GM19395 (cell line): ENCODE results near the gene WNT2.
"Not testable (repeated sequence)": the region's sequence is repeated elsewhere in the genome, so short reads cannot be mapped to it uniquely, and the experiment has no call there.

ENCODE experiments used
- ATAC-seq: cut with Tn5 transposase; IDR thresholded peaks from one replicate; pipeline ENCODE4 v1.9.1; 2021; ENCODE audit warnings: mild to moderate bottlenecking, moderate library complexity; ENCODE audit not compliant: unreplicated experiment

WNT2 gene

GRCh38 chr7:117312593-117313580, 10.0 kb downstream of the WNT2 start:
- no peak for ATAC-seq

DNA sequence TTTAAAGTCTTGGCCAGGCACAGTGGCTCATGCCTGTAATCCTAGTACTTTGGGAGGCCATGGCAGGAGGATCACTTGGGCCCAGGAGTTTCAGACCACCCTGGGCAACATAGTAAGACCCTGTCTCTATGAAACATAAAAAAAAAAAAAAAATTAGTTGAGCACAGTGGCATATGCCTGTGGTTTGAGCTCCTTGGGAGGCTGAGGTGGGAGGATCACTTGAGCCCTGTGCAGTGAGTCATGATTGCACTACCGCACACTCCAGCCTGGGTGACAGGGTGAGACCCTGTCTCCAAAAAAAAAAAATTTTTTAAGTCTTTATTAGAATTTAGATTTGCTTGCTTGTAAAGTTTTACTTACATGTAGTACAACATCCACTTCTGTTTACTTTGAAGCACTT, 14.0 kb downstream of the WNT2 start:
- no peak for ATAC-seq

GRCh38 chr7:117302396-117302795, 20.5 kb downstream of the WNT2 start:
- ATAC-seq, result no peak

GRCh38 chr7:117300506-117300905, 22.4 kb downstream of the WNT2 start:
- not testable (repeated sequence) for ATAC-seq

GRCh38 chr7:117297606-117298005, 25.3 kb downstream of the WNT2 start:
- ATAC-seq, result no peak

DNA sequence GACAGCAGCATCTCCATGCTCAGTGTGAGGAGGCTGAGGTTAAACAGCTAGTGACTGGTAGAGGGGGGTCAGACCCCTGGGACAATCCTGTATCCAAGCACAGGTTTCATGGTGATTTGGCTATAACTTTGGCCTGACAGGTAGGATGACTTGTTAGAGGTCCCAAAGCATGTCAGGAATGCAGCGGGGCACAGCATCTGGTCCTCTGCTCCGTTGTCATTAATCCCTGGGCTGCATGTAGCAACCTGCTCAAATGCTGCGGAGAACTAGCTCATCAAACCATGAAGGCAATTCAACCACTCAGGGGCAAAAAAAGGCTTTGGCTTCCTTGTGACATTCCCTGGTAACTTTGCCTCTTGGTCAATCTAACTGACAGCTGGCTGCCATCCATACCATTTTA, 26.8 kb downstream of the WNT2 start:
- no peak for ATAC-seq

- no peak for ATAC-seq
Measured at GRCh38 chr7:117285826-117286225, 37.0 kb downstream of the WNT2 start.

DNA sequence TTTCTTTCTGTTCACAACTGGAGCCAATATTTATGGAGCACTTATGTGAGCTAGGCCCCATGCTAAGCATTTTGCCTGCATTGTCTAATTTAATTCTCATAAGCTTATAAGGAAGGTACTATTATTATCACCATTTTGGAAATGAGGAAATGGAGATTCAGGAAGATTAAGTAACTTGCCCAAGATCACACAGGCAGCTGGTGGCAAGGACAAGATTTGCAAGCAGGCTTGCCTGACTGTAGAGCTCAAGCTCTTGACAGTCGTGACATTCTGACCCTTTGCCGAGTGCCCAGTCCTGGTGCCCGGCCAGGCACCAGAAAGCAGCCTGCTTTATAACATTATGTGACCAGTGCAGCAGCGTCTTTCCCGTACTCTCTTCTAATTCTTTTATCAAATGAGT, 38.2 kb downstream of the WNT2 start:
- no peak for ATAC-seq

DNA sequence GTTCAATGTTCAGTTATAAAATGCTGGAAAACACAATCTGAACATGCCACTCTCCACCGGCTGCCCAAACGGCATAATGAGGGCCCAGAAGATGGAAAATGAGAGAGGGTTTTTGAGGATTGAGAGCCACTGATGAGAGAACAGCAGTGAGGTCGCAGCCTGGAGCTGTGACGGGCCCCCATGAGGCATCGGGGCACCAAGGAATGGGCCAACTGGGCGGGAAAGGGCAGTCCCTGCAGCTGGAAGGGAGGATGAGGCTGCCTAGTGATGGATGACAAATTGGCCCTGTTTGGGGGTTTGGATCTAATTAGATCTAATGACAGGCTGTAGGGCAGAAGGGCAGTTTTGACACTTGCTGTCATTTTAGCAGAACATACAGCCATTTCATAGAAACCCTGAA, 39.1 kb downstream of the WNT2 start:
- no peak for ATAC-seq

DNA sequence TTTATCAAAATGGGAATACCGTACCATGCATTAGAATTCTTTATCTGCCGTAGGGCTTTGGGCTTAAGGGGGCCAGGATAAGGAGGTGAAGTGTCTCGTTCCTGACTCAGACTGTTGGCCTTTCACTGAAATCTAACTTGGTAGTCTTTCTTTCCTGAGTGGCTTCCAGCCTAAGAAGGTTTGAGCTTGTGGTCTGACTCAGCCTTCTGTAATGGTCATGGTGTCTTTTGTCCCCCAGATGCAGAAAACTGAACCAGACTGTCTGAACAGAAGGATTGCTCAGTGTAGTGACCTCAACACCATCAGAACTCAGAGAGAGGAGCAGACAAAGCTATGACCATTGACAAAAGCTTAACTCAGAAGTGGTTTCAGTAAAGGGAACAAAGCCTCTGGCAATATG, 39.5 kb downstream of the WNT2 start:
- ATAC-seq, result no peak

DNA sequence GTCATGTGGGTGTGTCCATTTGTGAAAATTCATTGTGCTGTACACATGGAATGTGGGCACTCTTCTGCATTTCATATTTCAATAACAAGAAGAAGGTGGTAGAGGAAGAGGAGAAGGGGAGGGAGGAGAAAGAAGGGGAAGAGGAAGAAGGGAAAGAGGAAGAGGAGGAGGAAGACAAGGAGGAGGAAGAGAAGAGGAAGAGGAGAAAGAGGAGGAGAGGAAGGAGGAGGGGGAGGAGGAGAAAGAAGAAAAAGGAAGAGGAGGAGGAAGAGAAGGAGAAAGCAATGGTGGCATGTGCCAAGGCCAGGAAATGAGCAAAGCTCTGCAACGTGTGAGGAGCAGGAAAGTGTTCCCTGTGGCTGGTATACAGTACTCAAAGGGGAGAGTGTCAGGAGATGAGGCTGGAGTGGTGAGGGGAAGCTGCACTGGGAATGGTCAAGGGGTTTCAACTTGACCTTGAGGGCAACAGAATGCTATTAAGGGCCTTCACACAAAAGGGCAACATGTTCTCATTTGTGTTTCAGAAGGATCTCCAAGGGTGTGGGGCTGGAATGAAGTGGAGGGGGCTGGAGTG, 40.5 kb downstream of the WNT2 start:
- ATAC-seq, result no peak

- no peak for ATAC-seq
Measured at GRCh38 chr7:117281562-117281961, 41.3 kb downstream of the WNT2 start.

DNA sequence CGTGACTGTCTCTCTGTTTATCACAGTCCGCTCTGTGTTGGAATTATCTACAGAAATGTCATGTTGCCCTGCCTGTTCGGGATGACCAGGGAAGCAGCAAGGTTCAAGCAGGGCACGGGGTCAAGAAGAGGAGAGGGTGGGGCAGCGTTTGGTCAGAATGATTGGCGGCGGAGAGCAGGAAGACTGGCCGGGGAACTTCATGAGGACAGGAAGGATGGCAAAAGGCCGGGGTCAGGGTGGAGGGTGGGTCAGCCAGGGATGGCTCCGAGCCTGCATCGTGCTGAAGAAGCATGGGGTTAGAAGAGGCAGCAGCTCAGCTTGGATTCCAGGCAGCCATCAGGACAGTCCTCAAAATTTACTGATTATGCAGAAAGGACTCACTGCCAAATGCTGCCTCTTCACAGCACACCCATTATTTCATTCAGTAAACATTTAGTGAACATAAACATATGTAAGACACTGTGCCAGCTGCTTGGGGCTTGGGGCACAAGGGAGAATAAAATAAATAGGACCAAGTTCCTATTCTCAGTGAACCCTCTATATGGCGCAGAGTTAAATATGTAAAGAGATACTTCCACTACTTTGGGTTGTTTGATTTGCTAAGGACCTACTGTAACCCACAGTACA, 42.8 kb downstream of the WNT2 start:
- no peak for ATAC-seq

DNA sequence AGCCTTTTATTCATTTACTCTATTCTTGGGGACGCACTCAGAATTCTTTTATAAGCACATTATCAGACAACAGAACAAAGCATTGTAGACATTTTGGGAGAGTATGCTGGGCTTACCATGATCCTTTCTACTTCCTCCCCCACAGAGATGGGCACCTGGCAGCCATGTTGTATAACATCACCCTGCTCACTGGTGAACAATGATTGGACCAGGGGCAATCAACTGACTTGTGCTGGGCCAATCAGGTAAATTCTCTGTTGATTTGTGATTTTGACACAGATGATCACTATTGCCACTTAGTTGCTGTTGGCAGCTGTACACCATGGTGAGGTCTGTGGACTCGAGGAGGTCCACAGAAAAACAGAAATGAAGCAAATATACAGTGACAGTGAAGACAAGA, 43.7 kb downstream of the WNT2 start:
- ATAC-seq, result no peak

GRCh38 chr7:117278040-117278439, 44.8 kb downstream of the WNT2 start:
- no peak for ATAC-seq

GRCh38 chr7:117277576-117277975, 45.3 kb downstream of the WNT2 start:
- no peak for ATAC-seq

- no peak for ATAC-seq
Measured at GRCh38 chr7:117274951-117275350, 47.9 kb downstream of the WNT2 start.

- ATAC-seq, result no peak
Measured at GRCh38 chr7:117273814-117274225, 49.0 kb downstream of the WNT2 start.

GRCh38 chr7:117273325-117273724, 49.5 kb downstream of the WNT2 start:
- ATAC-seq, result no peak

DNA sequence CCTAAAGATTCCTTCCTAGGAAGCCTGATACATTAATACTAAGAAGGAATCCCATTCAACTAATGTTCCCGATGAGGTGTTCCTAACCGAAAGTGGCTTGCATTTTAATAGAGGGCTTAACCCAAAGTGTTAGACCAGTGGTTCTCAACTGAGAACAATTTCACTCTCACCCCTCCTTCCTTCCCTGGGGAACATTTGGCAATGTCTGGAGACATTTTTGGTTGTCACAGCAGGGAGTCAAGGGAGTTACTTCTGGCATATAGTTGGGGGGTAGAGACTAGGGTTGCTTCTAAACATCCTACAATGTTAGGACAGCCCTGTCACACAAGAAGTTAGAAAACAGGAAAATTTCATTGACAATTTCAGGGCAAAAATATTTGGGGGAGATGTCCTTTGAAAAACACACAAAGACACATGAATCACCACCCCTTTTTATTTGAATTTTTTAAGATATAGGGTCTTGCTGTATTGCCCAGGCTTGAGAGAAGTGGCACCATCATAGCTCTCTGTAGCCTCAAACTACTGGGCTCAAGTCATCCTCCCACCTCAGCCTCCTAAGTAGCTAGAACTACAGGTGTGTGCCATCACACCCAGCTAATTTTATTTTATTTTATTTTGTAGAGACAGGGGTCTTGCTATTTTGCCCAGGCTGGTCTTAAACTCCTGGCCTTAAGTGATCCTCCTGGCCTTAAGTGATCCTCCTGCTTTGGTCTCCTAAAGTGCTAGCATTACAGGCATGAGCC, 50.7 kb downstream of the WNT2 start:
- ATAC-seq, result no peak

DNA sequence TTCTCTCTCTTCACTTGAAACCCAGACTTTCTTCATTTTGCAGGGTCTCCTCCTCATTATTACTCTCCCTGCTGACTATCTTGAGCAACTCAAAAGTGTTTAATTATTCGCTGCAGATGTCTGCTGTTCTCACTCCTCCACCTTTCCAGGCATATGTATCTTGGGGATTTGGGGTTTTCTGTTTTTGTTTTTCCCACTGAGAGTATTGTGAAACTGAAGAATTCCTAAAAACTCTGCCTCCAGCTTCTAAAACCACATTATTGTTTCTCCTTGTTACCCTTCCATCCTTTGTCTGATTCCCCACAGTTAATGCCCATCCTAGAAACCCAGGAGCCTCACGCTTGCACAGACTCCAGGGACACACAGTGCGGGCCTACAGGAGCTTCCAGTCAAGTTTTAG, 51.3 kb downstream of the WNT2 start:
- no peak for ATAC-seq
